Stimulated activated CD4-positive, alpha-beta T cell treated with anti-CD3 and anti-CD28 coated beads, Interleukin-1b, Interleukin-23, amount 100 ng/mL, for 24 hours (primary cell): ENCODE results near the gene CELSR2.
A peak's percentile ranks its signal among the peaks of the same experiment; 100 is the strongest.

Experiments
- DNase-seq, 4 experiments: peaks; one replicate each; pipeline ENCODE4 v3.0.0-alpha.2; 2020; ENCODE audit warnings: low read depth in 4 of 4, low spot score in 1 of 4

Gene CELSR2

DNA sequence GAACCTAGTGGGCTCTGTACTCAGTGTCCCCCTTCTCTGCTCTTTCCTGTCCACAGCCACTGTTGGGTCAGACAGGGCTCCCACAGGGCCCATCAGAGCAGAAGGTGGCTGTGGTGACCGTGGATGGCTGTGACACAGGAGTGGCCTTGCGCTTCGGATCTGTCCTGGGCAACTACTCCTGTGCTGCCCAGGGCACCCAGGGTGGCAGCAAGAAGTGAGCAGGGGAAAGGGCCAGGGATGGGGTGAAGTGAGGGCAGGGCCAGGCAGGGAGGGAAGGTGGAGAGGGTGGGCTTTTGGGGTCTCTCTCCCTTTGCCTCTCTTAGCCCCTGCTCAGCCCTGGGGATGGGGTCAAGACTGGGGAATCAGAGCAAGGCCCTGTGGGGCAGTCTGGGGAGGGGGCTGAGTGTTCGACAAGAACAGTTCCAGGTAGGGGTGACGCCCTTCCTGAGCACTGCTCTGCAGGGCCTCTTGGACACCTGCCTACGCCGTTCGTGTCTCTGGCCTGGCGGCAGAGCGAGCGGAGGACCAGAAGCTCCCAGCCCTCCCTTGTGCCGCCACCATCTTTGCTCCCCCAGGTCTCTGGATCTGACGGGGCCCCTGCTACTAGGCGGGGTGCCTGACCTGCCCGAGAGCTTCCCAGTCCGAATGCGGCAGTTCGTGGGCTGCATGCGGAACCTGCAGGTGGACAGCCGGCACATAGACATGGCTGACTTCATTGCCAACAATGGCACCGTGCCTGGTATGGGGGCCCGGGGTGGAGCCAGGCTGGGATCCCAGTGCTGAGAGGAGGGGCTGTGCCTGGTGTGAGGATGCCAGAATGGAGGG, 13.1 kb downstream of the CELSR2 start:
- DNase-seq, result no peak

DNA sequence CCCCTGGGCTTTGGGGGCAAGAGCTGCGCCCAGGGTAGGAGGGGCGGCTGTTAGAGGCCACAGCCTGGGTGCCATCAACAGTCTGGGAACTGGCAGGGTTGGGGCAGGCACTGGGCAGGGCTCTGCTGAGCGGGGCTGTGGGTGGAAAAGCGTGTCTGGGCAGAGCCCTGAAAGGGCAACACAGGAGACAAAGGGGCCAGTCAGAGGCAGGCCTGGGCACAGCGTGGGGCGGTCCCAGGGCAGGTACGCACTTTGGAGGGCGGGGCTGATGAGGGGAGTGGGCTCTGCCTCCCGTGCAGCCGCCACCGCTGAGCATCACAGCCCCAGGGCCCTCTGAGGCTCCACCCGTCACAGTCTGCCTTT, 13.9 kb downstream of the CELSR2 start:
- no peak for DNase-seq

DNA sequence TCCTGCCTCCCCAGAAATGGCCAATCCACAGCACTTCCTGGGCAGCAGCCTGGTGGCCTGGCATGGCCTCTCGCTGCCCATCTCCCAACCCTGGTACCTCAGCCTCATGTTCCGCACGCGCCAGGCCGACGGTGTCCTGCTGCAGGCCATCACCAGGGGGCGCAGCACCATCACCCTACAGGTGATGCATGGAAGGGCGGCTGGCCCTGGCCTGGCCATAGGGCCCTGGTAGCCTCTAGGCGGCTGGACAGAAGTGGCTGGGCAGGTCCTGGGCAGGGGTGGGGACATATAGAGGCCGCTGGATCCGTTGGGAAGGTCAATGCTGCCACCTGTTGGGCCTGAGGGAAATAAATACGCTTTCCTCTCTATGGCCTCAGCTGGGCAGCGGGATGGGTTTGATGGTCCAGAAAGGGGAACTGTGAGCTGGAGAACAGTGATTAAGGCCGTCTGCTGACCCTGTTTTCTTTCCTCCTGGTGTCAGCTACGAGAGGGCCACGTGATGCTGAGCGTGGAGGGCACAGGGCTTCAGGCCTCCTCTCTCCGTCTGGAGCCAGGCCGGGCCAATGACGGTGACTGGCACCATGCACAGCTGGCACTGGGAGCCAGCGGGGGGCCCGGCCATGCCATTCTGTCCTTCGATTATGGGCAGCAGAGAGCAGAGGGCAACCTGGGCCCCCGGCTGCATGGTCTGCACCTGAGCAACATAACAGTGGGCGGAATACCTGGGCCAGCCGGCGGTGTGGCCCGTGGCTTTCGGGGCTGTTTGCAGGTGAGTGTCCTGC, 14.4 kb downstream of the CELSR2 start:
- DNase-seq, result peak; percentile 47 to 75 (median 72)

DNA sequence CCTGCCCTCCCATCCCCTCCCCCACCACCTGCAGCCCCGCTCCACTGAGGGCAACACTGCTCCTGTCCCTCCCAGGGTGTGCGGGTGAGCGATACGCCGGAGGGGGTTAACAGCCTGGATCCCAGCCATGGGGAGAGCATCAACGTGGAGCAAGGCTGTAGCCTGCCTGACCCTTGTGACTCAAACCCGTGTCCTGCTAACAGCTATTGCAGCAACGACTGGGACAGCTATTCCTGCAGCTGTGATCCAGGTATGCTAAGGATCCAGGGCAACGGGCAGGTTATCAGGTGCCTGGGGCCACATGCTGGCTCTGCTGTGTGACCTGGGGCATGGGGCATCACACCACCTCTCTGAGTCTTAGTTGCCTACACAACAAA, 15.0 kb downstream of the CELSR2 start:
- no peak for DNase-seq

DNA sequence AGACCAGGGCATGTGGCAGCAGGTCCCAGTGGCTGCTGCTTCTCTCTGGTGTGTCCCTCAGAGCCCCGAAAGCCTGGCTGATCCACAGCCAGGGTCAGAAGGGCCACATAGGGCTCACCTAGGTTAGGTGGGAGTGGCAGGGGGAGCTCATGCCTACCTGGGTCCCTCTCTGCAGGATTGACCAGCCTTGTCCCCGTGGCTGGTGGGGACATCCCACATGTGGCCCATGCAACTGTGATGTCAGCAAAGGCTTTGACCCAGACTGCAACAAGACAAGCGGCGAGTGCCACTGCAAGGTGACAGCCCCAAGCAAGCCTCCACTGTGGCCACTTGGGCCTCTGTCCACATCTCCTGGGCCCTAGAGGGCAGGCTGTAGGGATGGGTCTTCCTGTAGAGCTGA, 15.7 kb downstream of the CELSR2 start:
- no peak for DNase-seq

DNA sequence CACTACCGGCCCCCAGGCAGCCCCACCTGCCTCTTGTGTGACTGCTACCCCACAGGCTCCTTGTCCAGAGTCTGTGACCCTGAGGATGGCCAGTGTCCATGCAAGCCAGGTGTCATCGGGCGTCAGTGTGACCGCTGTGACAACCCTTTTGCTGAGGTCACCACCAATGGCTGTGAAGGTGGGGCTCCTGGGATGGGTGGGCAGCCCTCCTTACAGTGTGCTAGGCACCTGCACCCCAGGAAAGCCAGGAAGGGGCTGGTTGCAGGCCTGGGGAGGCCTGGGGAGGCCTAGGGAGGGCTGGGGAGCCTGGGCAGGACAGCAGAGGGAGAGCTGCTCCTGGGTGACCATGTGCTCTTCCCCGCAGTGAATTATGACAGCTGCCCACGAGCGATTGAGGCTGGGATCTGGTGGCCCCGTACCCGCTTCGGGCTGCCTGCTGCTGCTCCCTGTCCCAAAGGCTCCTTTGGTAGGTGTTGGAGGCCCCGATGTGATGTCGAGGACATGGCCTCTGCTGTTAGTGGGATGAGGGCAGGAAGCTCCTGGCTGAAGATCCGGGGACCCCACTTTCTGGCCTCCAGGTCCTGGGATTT, 16.5 kb downstream of the CELSR2 start:
- DNase-seq, result no peak

DNA sequence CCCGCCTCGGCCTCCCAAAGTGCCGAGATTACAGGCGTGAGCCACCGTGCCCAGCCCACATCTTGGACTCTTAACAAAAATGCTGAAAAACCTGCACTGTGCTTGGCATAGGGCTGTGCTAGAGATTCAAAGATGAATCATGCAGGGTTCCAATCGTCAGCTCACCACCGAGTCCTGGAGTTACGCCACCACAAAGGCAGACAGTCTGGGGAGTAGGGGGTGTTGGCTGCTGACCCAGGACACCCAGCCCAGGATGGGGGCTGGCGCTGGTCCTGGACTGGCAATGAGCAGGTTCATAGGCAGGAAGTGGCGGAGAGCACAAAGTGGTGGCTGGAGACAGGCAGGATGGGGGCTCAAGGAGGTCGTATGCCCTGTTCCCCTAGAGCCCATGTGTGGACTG, 17.6 kb downstream of the CELSR2 start:
- DNase-seq, result no peak

DNA sequence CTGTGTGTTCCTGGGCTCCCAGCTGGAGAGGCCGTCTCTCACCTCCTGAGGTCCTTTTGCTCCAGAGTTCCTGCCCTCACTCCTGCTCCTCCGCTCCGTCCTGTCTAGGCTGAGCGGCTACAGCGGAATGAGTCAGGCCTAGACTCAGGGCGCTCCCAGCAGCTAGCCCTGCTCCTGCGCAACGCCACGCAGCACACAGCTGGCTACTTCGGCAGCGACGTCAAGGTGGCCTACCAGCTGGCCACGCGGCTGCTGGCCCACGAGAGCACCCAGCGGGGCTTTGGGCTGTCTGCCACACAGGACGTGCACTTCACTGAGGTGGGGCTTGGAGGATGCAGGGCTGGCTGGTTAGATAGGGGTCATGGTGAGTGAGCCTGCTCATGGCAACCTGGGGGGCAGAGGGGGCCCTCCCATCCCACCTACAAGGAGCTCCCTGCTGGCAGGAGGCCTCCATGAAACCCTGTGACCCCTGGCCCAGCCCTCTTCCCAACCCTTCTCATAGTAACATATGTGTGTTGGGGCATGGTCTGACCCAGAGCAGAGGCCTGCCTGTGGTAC, 18.5 kb downstream of the CELSR2 start:
- DNase-seq, result no peak

DNA sequence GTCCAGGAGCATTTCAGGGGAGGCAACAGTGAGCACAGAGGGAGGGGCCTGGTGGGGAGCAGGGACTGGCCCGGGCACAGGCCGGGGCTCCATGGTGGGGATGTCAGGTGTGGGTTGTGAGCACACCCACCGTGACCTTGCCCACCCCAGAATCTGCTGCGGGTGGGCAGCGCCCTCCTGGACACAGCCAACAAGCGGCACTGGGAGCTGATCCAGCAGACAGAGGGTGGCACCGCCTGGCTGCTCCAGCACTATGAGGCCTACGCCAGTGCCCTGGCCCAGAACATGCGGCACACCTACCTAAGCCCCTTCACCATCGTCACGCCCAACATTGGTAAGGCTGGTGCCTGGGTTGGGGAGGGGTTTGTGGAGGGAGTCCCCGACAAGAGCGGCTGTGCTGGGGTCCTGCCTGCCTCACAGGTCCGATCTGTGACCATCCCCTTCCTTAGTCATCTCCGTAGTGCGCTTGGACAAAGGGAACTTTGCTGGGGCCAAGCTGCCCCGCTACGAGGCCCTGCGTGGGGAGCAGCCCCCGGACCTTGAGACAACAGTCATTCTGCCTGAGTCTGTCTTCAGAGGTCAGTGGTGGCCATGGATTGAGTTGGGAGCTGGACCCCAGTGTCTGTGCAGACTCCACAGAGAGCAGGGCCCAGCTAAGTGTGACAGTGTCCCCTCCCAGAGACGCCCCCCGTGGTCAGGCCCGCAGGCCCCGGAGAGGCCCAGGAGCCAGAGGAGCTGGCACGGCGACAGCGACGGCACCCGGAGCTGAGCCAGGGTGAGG, 19.3 kb downstream of the CELSR2 start:
- no peak for DNase-seq

DNA sequence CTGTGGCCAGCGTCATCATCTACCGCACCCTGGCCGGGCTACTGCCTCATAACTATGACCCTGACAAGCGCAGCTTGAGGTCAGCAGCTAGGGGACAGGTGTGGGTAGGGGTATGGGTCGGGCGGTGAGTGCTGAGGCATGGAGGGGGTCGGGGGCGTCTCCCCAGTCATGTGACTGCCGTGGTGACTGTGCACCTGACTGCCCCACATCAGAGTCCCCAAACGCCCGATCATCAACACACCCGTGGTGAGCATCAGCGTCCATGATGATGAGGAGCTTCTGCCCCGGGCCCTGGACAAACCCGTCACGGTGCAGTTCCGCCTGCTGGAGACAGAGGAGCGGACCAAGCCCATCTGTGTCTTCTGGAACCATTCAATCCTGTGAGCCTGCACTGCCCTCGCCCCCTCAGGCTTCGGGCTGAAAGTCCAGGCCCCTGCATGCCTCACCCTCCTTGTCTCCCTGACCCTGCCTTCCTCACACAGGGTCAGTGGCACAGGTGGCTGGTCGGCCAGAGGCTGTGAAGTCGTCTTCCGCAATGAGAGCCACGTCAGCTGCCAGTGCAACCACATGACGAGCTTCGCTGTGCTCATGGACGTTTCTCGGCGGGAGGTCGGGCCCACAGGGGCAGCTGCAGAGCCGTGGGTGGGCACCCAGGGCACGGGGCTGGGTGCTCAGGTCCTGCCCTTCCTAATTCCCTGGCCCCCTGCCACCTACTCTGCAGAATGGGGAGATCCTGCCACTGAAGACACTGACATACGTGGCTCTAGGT, 20.1 kb downstream of the CELSR2 start:
- DNase-seq, result no peak

DNA sequence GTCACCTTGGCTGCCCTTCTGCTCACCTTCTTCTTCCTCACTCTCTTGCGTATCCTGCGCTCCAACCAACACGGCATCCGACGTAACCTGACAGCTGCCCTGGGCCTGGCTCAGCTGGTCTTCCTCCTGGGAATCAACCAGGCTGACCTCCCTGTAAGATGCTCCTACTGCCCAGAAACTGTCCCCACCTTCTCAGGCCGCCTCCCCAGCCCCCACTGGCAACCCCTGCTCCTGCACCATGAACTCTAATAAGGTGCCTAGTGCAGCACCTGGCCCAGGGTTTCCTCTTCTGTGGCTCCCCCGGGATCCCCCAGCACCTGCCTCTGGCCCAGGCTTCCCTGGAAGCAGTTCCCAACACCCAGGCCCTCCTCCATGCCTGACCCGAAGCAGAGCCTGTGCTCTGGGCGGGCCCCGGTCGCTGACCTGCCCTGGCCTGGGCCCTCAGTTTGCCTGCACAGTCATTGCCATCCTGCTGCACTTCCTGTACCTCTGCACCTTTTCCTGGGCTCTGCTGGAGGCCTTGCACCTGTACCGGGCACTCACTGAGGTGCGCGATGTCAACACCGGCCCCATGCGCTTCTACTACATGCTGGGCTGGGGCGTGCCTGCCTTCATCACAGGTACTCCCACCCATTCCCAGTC, 20.8 kb downstream of the CELSR2 start:
- no peak for DNase-seq

DNA sequence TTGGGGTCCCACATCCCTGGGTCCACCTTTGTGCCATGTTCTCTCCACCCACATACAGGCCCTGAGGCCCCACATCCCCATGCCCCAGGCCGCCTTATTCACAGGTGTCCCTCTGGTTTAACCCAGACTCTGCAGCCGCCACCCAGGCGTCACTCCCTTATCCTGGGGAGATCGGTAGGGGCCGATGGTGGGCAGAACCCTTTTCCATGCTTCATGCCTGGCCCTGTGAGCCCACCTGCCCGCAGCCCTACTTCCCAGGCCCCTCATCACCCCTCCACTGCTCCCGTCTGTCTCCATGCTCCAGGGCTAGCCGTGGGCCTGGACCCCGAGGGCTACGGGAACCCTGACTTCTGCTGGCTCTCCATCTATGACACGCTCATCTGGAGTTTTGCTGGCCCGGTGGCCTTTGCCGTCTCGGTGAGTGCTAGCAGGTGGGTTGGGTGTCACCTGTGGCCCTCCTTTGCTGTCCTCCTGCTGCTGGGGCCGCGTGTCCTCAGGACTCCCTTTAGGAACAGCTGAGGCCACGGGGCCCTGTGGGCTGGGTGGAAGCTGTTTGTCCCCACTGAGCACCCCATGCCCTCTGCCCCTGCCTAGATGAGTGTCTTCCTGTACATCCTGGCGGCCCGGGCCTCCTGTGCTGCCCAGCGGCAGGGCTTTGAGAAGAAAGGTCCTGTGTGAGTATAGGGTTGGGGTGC, 21.4 kb downstream of the CELSR2 start:
- no peak for DNase-seq

DNA sequence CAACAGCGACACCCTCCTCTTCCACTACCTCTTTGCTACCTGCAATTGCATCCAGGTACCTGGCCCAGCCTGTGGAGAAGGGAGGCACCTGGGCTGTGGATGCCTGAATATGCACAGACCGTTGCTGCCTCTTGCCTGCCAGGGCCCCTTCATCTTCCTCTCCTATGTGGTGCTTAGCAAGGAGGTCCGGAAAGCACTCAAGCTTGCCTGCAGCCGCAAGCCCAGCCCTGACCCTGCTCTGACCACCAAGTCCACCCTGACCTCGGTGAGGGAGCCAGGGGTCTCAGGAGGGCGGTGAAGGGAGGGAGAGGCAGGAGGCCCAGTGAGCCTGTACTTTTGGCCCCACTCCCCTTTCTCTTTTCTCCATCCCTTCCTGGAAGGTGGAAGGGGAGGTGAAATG, 22.1 kb downstream of the CELSR2 start:
- DNase-seq, result no peak

DNA sequence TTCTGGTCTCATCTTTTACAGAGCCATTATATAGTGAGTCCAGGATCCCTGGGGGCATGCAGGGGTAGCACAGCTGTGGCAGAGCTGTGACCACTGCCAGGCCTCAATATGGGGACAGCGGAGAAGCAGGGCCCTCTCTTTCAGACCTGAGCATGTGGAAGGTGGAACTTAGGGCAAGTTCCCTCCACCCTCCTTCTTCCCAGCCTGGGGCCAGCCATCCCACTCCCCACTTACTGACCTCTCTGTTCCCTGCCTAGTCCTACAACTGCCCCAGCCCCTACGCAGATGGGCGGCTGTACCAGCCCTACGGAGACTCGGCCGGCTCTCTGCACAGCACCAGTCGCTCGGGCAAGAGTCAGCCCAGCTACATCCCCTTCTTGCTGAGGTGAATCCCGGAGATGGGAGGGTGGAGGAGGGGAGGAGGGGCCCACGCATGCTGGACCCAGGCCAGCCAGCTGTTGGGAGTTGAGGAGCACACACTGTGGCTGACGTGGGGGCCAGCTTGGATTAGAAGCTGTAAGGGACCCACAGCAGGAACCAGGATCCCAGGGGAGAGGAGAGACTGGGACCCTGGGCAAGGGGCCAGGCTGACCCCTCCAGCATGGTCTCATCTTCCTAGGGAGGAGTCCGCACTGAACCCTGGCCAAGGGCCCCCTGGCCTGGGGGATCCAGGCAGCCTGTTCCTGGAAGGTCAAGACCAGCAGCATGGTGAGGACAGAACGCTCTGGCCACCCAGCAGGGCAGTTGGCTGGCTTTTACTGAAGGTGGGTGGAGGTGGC, 22.9 kb downstream of the CELSR2 start:
- no peak for DNase-seq

DNA sequence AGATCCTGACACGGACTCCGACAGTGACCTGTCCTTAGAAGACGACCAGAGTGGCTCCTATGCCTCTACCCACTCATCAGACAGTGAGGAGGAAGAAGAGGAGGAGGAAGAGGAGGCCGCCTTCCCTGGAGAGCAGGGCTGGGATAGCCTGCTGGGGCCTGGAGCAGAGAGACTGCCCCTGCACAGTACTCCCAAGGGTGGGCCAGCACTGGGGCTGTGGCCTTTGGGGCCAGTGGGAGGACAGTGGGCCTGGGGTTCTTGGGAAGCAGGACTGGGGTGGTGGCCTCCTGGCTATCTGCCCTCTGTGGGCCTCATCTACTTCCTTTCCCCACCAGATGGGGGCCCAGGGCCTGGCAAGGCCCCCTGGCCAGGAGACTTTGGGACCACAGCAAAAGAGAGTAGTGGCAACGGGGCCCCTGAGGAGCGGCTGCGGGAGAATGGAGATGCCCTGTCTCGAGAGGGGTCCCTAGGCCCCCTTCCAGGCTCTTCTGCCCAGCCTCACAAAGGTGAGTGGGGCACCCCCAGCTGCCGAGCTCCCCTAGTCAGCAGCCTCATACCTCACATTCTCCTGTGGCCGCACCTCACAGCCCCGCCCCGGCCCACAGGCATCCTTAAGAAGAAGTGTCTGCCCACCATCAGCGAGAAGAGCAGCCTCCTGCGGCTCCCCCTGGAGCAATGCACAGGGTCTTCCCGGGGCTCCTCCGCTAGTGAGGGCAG, 23.6 kb downstream of the CELSR2 start:
- DNase-seq, result no peak

DNA sequence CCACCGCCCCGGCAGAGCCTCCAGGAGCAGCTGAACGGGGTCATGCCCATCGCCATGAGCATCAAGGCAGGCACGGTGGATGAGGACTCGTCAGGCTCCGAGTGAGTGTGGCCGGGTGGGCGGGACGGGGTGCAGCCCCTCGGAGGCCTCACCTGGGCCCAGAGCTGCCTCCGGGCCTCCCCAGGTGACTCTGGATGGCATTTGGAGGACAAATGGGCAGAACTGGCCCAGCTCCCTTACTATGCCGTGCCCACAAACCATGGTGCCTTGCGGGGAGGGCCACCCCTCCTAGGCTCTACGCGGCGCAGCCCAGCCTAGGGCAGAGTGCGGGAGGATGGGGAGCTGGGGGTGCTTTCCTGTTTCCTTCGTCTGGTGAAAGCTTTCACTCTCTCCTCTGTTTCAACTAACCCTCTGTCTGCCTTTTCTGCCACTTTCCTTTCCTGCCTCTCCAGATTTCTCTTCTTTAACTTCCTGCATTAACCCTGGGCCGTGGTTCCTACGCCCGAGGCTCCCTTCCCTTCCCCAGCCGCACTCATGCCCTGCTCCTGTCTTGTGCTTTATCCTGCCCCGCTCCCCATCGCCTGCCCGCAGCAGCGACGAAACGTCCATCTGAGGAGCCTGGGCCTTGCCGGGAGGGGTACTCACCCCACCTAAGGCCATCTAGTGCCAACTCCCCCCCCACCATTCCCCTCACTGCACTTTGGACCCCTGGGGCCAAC, 24.4 kb downstream of the CELSR2 start:
- DNase-seq, result no peak
